HEK293 (cell line): ENCODE data around the gene HMHB1.

Experiments
- REST ChIP-seq: fragments of 450-650 bp; formaldehyde crosslinking; IDR thresholded peaks from 2 replicates; pipeline ENCODE4 v1.5.1; 2016; ENCODE audit warnings: missing biosample characterization, missing genetic modification characterization
- SETDB1 ChIP-seq: IDR thresholded peaks from one replicate; pipeline ENCODE4 v1.6.1; 2017; ENCODE audit warnings: mild to moderate bottlenecking, low read length, moderate library complexity, mixed read lengths; ENCODE audit not compliant: insufficient read length
- ZSCAN23 ChIP-seq: fragments of 450-650 bp; formaldehyde crosslinking; IDR thresholded peaks from 2 replicates; pipeline ENCODE4 v1.5.1; 2016; ENCODE audit warnings: missing biosample characterization, missing genetic modification characterization
- TF ChIP-seq, protein P1 (sequence below): fragments of 450-650 bp; formaldehyde crosslinking; IDR thresholded peaks from 2 replicates; pipeline ENCODE4 v1.5.1; 2016; ENCODE audit warnings: missing biosample characterization, missing genetic modification characterization

DNA sequence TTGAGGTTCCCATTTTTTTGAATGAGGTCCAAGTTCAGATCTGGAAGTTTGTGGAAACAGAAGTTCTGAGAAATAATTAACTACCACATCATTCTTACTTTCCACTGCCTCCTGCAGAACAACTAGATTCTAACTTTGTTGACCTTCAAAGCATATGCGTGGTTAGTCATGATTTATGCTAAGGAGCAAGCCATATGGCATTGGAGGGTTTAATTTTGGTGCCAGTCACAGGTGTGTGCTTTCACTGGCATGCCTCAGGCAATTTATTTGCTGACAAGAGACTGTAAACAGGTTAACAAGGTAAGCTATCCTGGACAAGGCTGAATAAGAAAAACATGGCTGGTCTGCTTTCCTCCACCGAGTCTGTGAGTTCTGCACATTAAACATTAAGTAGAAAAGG is 31.5 kb downstream of the HMHB1 start:
- TF ChIP-seq REST (tag by site-specific recombination) (no peak), SETDB1 (no peak), ZSCAN23 (tag by site-specific recombination) (no peak)
- TF ChIP-seq, protein P1, sequence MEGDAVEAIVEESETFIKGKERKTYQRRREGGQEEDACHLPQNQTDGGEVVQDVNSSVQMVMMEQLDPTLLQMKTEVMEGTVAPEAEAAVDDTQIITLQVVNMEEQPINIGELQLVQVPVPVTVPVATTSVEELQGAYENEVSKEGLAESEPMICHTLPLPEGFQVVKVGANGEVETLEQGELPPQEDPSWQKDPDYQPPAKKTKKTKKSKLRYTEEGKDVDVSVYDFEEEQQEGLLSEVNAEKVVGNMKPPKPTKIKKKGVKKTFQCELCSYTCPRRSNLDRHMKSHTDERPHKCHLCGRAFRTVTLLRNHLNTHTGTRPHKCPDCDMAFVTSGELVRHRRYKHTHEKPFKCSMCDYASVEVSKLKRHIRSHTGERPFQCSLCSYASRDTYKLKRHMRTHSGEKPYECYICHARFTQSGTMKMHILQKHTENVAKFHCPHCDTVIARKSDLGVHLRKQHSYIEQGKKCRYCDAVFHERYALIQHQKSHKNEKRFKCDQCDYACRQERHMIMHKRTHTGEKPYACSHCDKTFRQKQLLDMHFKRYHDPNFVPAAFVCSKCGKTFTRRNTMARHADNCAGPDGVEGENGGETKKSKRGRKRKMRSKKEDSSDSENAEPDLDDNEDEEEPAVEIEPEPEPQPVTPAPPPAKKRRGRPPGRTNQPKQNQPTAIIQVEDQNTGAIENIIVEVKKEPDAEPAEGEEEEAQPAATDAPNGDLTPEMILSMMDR (tag by site-specific recombination), result no peak
